K562 (cell line): Measurements from ENCODE around the gene MAST4. TPM values are rescaled to one million over a fixed set of nuclear protein-coding genes. Genes with fewer than 3 reads are reported as not detected.

Source experiments
- ATAC-seq: fragments of 200-7000 bp; cut with Tn5 transposase; 3 replicates; pipeline ENCODE4 v1.9.1; 2020; ENCODE audit warnings: moderate library complexity
- BruUV-seq: library from RNA; stranded (reverse); fragments of 400-500 nt; replicated peaks from 2 replicates; lab custom pipeline; 2021; lab: Mats Ljungman, UMichigan
- CTCF ChIA-PET: fragments of 300-600 bp; formaldehyde crosslinking; extraction: SDS; loops from one replicate; lab custom pipeline; 2021; ENCODE audit warnings: low intra/inter-chr PET ratio; lab: Yijun Ruan, JAX
- POLR2A ChIA-PET: fragments of 300-600, 350-650 bp; sonication (Branson Sonifier 250); formaldehyde crosslinking; extraction: SDS; loops from one replicate; lab custom pipeline; 2021; ENCODE audit warnings: antibody characterized with exemption, inconsistent platforms; lab: Yijun Ruan, JAX
- DNase-seq, 4 experiments: peaks; one replicate each; pipeline versions ENCODE4 v3.0.0 to v3.0.0-alpha.2; 2011 to 2018; ENCODE audit warnings: low spot score in 3 of 4, mixed read lengths in 3 of 4; ENCODE audit errors: extremely low read depth in 1 of 4
- FAIRE-seq: peaks from 2 replicates; lab custom pipeline; 2011; peaks lifted over from hg19 to GRCh38; lab: Jason Lieb, UNC
- H2AFZ ChIP-seq: 2 replicates; pipeline ENCODE4 v1.6.0; 2011; ENCODE audit warnings: low read depth, low read length, control low read depth, inconsistent platforms
- H3K27ac ChIP-seq: fragments of 200-600 bp; 3 replicates; pipeline ENCODE4 v1.8.0; 2011; ENCODE audit warnings: low read depth, mild to moderate bottlenecking, control low read depth, inconsistent platforms, low read length, moderate library complexity, mixed read lengths; ENCODE audit errors: extremely low read depth
- H3K27me3 ChIP-seq, 2 experiments: fragments of 300-600 bp in 1 of 2; 2 replicates in 1 of 2; 3 replicates in 1 of 2; pipeline versions ENCODE4 v1.6.0 to v1.8.0; 2011; ENCODE audit warnings: inconsistent platforms in 2 of 2, low read length in 2 of 2, mild to moderate bottlenecking in 1 of 2, mixed read lengths in 1 of 2, moderate library complexity in 1 of 2; ENCODE audit not compliant: control insufficient read depth in 2 of 2, insufficient read depth in 2 of 2
- H3K36me3 ChIP-seq: fragments of 300-600 bp; 3 replicates; pipeline ENCODE4 v1.8.0; 2011; ENCODE audit warnings: mild to moderate bottlenecking, low read length, inconsistent platforms; ENCODE audit not compliant: control insufficient read depth, insufficient read depth
- H3K4me1 ChIP-seq, 2 experiments: fragments of 200-600 bp in 1 of 2; replicated peaks in 1 of 2; 2 replicates in 1 of 2; 3 replicates in 1 of 2; pipeline versions ENCODE4 v1.5.1 to v1.8.0; 2011; ENCODE audit warnings: inconsistent platforms in 2 of 2, low read length in 2 of 2, mild to moderate bottlenecking in 1 of 2, mixed read lengths in 1 of 2, moderate library complexity in 1 of 2; ENCODE audit not compliant: control insufficient read depth in 2 of 2, insufficient read depth in 2 of 2
- H3K4me2 ChIP-seq: 2 replicates; pipeline ENCODE4 v1.6.1; 2011; ENCODE audit warnings: low read length, control low read depth, inconsistent platforms, mixed read lengths; ENCODE audit not compliant: insufficient read depth
- H3K4me3 ChIP-seq: fragments of 200-600 bp; sonication (generic), shearing (Covaris generic); 2 replicates; pipeline ENCODE4 v1.5.1; 2016; ENCODE audit warnings: control low read depth, inconsistent platforms
- H3K79me2 ChIP-seq: fragments of 200-600 bp; 3 replicates; pipeline ENCODE4 v1.8.0; 2011; ENCODE audit warnings: low read length, inconsistent platforms; ENCODE audit not compliant: control insufficient read depth, insufficient read depth
- H3K9ac ChIP-seq, 2 experiments: 2 replicates each; pipeline versions ENCODE4 v1.6.0 to v1.6.1; 2011; ENCODE audit warnings: low read depth in 2 of 2, low read length in 2 of 2, control low read depth in 1 of 2, inconsistent platforms in 1 of 2, mild to moderate bottlenecking in 1 of 2, mixed read lengths in 1 of 2; ENCODE audit not compliant: insufficient read depth in 1 of 2
- H3K9me1 ChIP-seq: one replicate; pipeline ENCODE4 v1.6.0; 2011; ENCODE audit warnings: inconsistent platforms, mild to moderate bottlenecking, low read length, moderate library complexity; ENCODE audit not compliant: control insufficient read depth, insufficient read depth
- H3K9me3 ChIP-seq: replicated peaks from 2 replicates; pipeline ENCODE4 v1.5.1; 2011; ENCODE audit warnings: low read depth, low read length, inconsistent platforms; ENCODE audit not compliant: control insufficient read depth, insufficient read depth
- H4K20me1 ChIP-seq: replicated peaks from 2 replicates; pipeline ENCODE4 v1.6.1; 2011; ENCODE audit warnings: low read length, inconsistent platforms, mixed read lengths; ENCODE audit not compliant: control insufficient read depth, insufficient read depth
- ATF3 ChIP-seq, 2 experiments: fragments of 450-650 bp in 1 of 2; sonication (generic) in 1 of 2; formaldehyde crosslinking in 1 of 2; IDR thresholded peaks in 1 of 2; conservative IDR thresholded peaks in 1 of 2; 2 replicates each; pipeline versions ENCODE4 v1.6.1 to v1.8.1; 2016 to 2023; ENCODE audit warnings: mild to moderate bottlenecking in 2 of 2, moderate library complexity in 2 of 2, inconsistent platforms in 1 of 2, missing genetic modification reagents in 1 of 2
- CEBPG ChIP-seq, 3 experiments: fragments of 200-800 bp in 1 of 3; sonication (Bioruptor generic) in 1 of 3; sonication (generic) in 1 of 3; formaldehyde crosslinking in 1 of 3; IDR thresholded peaks in 2 of 3; conservative IDR thresholded peaks in 1 of 3; 2 replicates each; pipeline versions ENCODE4 v1.6.1 to v1.8.0; 2016 to 2022; ENCODE audit warnings: missing compliant biosample characterization in 2 of 3, missing genetic modification characterization in 2 of 3, mild to moderate bottlenecking in 1 of 3, missing genetic modification reagents in 1 of 3
- DDX20 ChIP-seq: fragments of 450-650 bp; IDR thresholded peaks from 2 replicates; pipeline ENCODE4 v1.6.1; 2016; ENCODE audit warnings: missing genetic modification characterization, low read depth, mild to moderate bottlenecking, missing compliant biosample characterization, moderate library complexity
- HIVEP1 ChIP-seq: fragments of 250-450 bp; sonication (Bioruptor Pico); IDR thresholded peaks from 2 replicates; pipeline ENCODE4 v1.4.0; 2020; ENCODE audit warnings: mild to moderate bottlenecking
- MIER1 ChIP-seq: fragments of 450-650 bp; IDR thresholded peaks from 2 replicates; pipeline ENCODE4 v1.6.1; 2016; ENCODE audit warnings: antibody characterized with exemption, mild to moderate bottlenecking, low read depth
- SMARCC2 ChIP-seq: fragments of 450-650 bp; IDR thresholded peaks from 2 replicates; pipeline ENCODE4 v1.6.1; 2017; ENCODE audit warnings: antibody characterized with exemption, moderate library complexity, mild to moderate bottlenecking, low read depth
- ZNF140 ChIP-seq: fragments of 250-450 bp; sonication (Bioruptor Pico); IDR thresholded peaks from 2 replicates; pipeline ENCODE4 v1.8.0; 2021; ENCODE audit warnings: moderate library complexity, mild to moderate bottlenecking, inconsistent platforms
- ZNF263 ChIP-seq: sonication (generic); formaldehyde crosslinking; IDR thresholded peaks from 2 replicates; pipeline ENCODE4 v1.8.0; 2022; ENCODE audit warnings: mild to moderate bottlenecking, missing genetic modification reagents, borderline replicate concordance
- ZNF707 ChIP-seq: fragments of 250-450 bp; sonication (Bioruptor Pico); conservative IDR thresholded peaks from 2 replicates; pipeline ENCODE4 v1.8.0; 2022; ENCODE audit warnings: inconsistent platforms, mild to moderate bottlenecking, moderate library complexity
- ZZZ3 ChIP-seq: fragments of 450-650 bp; IDR thresholded peaks from 2 replicates; pipeline ENCODE4 v1.6.1; 2016; ENCODE audit warnings: antibody characterized with exemption, mild to moderate bottlenecking, moderate library complexity
- WGBS: fragments of 100-300 bp; shearing (Covaris generic); methylation state at CpG from one replicate; pipeline ENCODE4 v1.1.6; 2016; ENCODE audit warnings: low coverage, mixed read lengths; ENCODE audit not compliant: insufficient coverage; ENCODE audit errors: missing lambda C conversion rate; 5-methylcytosine and 5-hydroxymethylcytosine counted together
- in situ Hi-C: fragments of 300-500 bp; cut with MboI; formaldehyde crosslinking; loops from 4 replicates; pipeline ENCODE4 v1.15.0; 2018; ENCODE audit warnings: inconsistent platforms, mixed read lengths
- intact Hi-C: fragments of 100-400 bp; cut with micrococcal nuclease; formaldehyde crosslinking; loops from 2 replicates; pipeline ENCODE4 v1.14.2; 2022
- polyA plus RNA-seq, 8 experiments: library from polyadenylated mRNA; depleted of rRNA in 4 of 8; stranded (reverse) in 5 of 8; unstranded in 3 of 8; fragments of >200 nt; fragmentation: Nextera tagmentation in 2 of 8; fragmentation: Illumina TruSeq in 1 of 8; extraction: Ambion mirVana in 2 of 8; extraction: Trizol in 1 of 8; gene quantifications; 2 replicates each; pipeline versions ENCODE4 v1.2.1 to v1.2.3, GENCODE V29; 2011 to 2014; ENCODE audit warnings: inconsistent platforms in 1 of 8, missing spikeins in 1 of 8
- total RNA-seq, 7 experiments: library from RNA; depleted of rRNA in 6 of 7; stranded (reverse); fragments of >200 nt in 6 of 7; fragmentation: Illumina TruSeq in 2 of 7; extraction: Trizol in 2 of 7; gene quantifications; 2 replicates each; pipeline versions ENCODE4 v1.2.1 to v1.2.3, GENCODE V29; 2011 to 2021; ENCODE audit warnings: low replicate concordance in 1 of 7

The MAST4 gene
- total and polyA plus RNA-seq, 9 of the 15 experiments (the other 6 are each of a cell fraction or from before 2014, with no cell fraction given), result 0.88 to 10.1 (median 5.2) TPM

- H3K9me3 ChIP-seq, result no peaks in the 10 kb centered on the region
- 0% methylated on average over 1 of the region's 1 CpG for WGBS
- no peaks in the 10 kb centered on the region for H3K36me3 ChIP-seq
- no peaks in the 10 kb centered on the region for H3K9me1 ChIP-seq
- FAIRE-seq, result no peak
- no TSS peak for BruUV-seq
- TF ChIP-seq MIER1, result no peak
- TF ChIP-seq ZNF263 (CRISPR knock-in tag), result no peak
- TF ChIP-seq ZNF707, result no peak
- no peak for TF ChIP-seq DDX20
- TF ChIP-seq ATF3 (IDR thresholded peaks at IDR 0.05), result peak; percentile 10; the same call in 1 of the 2 replicates
- TF ChIP-seq ATF3 (CRISPR knock-in tag; conservative IDR thresholded peaks at IDR 0.05), result no peak
- TF ChIP-seq ZZZ3, result no peak
- no peak for TF ChIP-seq SMARCC2
- no peak for TF ChIP-seq CEBPG (CRISPR knock-in tag; IDR thresholded peaks at IDR 0.05)
- peak; percentile 23 to 75; a peak in 2 of 4 replicates for TF ChIP-seq CEBPG (tag; conservative IDR thresholded peaks at IDR 0.05 in 1 of 2, IDR thresholded peaks at IDR 0.05 in 1 of 2)
- no peak for TF ChIP-seq ZNF140 (CRISPR knock-in tag)
- no peak for TF ChIP-seq HIVEP1 (CRISPR knock-in tag)
- TF ChIP-seq, all 486 proteins: peak for 2
- Histone ChIP-seq H3K79me2 (no peaks in the 10 kb centered on the region), H4K20me1 (no peaks in the 10 kb centered on the region), H2AFZ (no peak overlapping the region), H3K27me3 (peaks cover 0 to 8% of the 10 kb centered on the region in 2 experiments; a peak in 3 of 5 replicates), H3K27ac (no peak overlapping the region), H3K4me3 (no peak overlapping the region), H3K4me2 (no peak overlapping the region), H3K9ac (no peak overlapping the region), H3K4me1 (no peaks in the 10 kb centered on the region)
- in situ Hi-C loops, result no loop called here
- intact Hi-C loops, result no loop called here
- POLR2A ChIA-PET, result interaction anchor here (0.9 kb wide), 1 partner anchor 10 kb away, joined by 3 read pairs; no protein-coding TSS in a partner anchor
- DNase-seq (no peak), ATAC-seq (no peak)
- CTCF ChIA-PET, result no interaction called here
Observed at GRCh38 chr5:66849803-66850202, 253.6 kb downstream of the MAST4 start.
